ENCODE measurements around the gene TMPRSS2.

Gene TMPRSS2

GRCh38 chr21:41451753-41452676, 55.9 kb downstream of the TMPRSS2 start:
- H3K4me3 ChIP-seq (ENCODE audit: low read depth, low read length), result no peak overlapping the region
- TF ChIP-seq CTCF (IDR thresholded peaks at IDR 0.05; ENCODE audit: low read depth, low read length), result no peak

GRCh38 chr21:41449613-41450012, 58.3 kb downstream of the TMPRSS2 start:
- H3K4me3 ChIP-seq (ENCODE audit: low read depth, low read length), result no peak overlapping the region
- no peak for TF ChIP-seq CTCF (IDR thresholded peaks at IDR 0.05; ENCODE audit: low read depth, low read length)

- no peak for TF ChIP-seq CTCF (IDR thresholded peaks at IDR 0.05; ENCODE audit: low read depth, low read length)
Observed at GRCh38 chr21:41447356-41447755, 60.6 kb downstream of the TMPRSS2 start.

GRCh38 chr21:41446586-41446985, 61.4 kb downstream of the TMPRSS2 start:
- H3K4me3 ChIP-seq (ENCODE audit: low read depth, low read length), result no peak overlapping the region
- no peak for TF ChIP-seq CTCF (IDR thresholded peaks at IDR 0.05; ENCODE audit: low read depth, low read length)

More at GRCh38 chr21:41447356-41447755, 60.6 kb downstream of the TMPRSS2 start:
- no peak overlapping the region for H3K4me3 ChIP-seq (ENCODE audit: low read depth, low read length)

- H3K4me3 ChIP-seq (ENCODE audit: low read depth, low read length), result no peak overlapping the region
- TF ChIP-seq CTCF (IDR thresholded peaks at IDR 0.05; ENCODE audit: low read depth, low read length), result no peak
Observed at GRCh38 chr21:41445465-41445862, 62.5 kb downstream of the TMPRSS2 start.

GRCh38 chr21:41444703-41445464, 63.1 kb downstream of the TMPRSS2 start:
- H3K4me3 ChIP-seq (ENCODE audit: low read depth, low read length), result no peak overlapping the region
- TF ChIP-seq CTCF (IDR thresholded peaks at IDR 0.05; ENCODE audit: low read depth, low read length), result no peak

GRCh38 chr21:41443562-41443961, 64.4 kb downstream of the TMPRSS2 start:
- no peak for TF ChIP-seq CTCF (IDR thresholded peaks at IDR 0.05; ENCODE audit: low read depth, low read length)
- H3K4me3 ChIP-seq (ENCODE audit: low read depth, low read length), result no peak overlapping the region

Data from WI38 (cell line).